IPS-18c (cell line): ENCODE measurements around the gene NLRC3.

ENCODE experiments used
- H3K4me3 ChIP-seq: 2 replicates; pipeline ENCODE4 v1.7.0; 2013; ENCODE audit warnings: low read depth, mild to moderate bottlenecking, low read length, moderate library complexity; ENCODE audit not compliant: insufficient read depth
- H3K9me3 ChIP-seq: one replicate; pipeline ENCODE4 v1.6.1; 2013; ENCODE audit warnings: mild to moderate bottlenecking, low read length, moderate library complexity; ENCODE audit not compliant: control insufficient read depth, insufficient read depth

NLRC3 gene

DNA sequence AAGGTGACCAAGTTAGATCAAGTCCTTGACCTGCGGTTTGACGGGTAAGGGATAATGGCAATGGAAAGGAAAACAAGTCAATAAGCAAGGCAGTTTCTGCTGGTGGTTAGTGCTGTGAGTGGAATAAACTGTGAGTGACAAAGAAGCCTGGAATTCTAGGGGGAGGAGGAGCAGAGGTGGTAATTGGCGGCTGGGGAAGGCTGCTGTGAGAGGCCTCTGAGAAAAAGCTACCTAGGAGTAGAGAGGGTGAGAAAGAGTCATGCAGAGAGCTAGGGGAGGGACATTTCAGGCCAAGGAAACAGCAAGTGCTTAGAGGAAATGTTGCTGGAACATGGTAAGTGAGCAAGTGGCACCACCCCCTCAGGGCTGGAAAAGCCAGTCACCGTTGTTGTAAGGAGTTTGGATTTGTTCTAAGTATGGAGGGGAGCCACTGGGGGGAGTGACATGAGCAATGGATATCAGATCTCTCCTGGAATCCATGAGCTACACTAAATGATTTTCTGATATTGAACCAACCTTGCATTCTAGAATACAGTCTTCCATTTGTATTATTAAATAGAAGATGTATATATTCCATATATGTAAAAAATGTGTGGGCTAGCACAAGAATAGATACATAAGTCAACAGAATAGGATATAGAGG is 6.7 kb downstream of the NLRC3 start:
- Histone ChIP-seq H3K9me3 (no peaks in the 10 kb centered on the region), H3K4me3 (no peak overlapping the region)

DNA sequence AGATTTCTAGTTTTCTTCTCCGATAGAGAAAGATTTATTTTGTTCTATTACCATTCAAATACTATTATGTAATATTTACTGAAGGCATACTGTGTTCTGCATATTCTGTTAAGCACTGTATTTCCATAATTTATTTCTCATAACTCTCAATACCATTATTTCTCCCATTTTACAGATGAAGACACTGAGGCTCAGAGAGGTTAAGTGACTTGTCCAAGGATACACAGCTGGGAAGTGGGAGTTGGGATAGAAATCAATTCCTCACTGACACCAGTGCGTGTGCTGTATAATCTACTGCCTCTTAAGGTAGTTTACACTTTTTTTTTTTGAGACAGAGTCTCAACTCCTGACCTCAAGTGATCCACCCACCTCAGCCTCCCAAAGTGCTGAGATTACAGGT is 7.4 kb downstream of the NLRC3 start:
- Histone ChIP-seq H3K9me3 (no peaks in the 10 kb centered on the region), H3K4me3 (no peak overlapping the region)

DNA sequence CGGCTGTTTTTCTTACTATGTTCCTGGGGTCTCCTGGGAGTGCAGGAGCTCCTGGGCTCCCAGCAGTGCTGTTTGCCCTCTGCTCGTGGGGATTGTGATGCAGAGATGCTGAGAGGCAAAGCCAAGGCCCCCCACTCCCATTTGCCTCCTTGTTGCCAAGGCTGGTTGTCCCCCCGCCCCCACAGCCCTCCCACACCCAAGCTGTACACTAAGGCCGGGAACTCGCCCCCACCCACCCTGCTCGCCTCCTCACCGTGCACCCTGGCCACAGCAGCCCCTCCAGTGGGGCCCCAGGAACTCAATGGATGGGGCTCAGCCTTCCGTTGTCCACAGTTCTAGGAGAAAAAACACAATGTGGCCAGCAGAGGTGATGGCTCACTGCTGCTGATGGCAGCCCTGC is 10.2 kb downstream of the NLRC3 start:
- no peak overlapping the region for H3K4me3 ChIP-seq
- no peaks in the 10 kb centered on the region for H3K9me3 ChIP-seq

DNA sequence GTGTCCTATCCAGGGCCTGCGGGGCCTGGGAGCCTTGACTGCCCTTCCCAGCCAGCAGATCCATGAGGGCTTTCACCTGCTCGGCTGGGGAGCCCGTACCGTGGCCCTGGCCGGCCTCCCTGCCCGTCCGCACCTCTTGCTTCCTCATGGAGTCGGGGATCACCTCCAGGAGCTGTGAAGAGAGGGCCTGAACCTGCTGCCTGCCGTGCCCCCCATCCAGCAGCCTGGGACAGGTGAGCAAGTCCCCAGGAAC is 12.4 kb downstream of the NLRC3 start:
- Histone ChIP-seq H3K9me3 (no peaks in the 10 kb centered on the region), H3K4me3 (no peak overlapping the region)

DNA sequence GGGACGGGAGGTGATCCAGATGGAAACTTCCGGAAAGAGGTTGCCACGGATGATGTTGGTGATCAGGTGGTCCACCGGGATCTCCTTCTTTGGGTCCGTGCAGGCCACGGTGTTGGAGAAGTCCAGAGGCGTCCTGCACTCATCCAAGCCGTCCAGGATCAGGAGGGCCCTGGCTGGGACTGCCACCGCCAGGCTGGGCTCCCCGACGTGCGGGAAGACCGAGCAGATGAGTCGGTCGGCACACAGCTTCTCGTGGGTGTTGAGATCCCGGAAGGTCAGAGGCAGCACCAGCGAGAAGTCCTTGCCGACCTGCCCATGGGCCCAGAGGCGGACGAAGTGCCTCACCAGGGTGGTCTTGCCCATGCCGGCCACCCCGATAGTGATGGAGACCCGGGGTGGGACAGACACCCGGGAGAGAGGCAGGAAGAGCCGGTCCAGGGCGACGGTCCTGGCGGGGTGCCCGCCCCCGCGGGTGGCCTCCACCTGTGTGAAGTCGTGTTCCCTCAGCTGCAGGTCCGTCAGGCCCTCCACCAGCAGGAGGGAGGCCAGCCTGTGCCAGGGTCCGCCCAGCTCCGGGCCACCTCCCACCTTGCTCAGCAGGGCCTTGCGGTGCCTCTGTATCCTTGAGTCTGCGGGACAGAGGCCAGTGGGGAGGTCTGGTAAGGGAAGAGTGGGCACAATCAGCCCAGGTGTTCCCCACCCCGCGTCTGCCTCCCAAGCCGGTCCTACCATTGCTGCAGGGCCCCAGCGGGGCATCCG is 12.9 kb downstream of the NLRC3 start:
- H3K9me3 ChIP-seq, result no peaks in the 10 kb centered on the region
- no peak overlapping the region for H3K4me3 ChIP-seq

DNA sequence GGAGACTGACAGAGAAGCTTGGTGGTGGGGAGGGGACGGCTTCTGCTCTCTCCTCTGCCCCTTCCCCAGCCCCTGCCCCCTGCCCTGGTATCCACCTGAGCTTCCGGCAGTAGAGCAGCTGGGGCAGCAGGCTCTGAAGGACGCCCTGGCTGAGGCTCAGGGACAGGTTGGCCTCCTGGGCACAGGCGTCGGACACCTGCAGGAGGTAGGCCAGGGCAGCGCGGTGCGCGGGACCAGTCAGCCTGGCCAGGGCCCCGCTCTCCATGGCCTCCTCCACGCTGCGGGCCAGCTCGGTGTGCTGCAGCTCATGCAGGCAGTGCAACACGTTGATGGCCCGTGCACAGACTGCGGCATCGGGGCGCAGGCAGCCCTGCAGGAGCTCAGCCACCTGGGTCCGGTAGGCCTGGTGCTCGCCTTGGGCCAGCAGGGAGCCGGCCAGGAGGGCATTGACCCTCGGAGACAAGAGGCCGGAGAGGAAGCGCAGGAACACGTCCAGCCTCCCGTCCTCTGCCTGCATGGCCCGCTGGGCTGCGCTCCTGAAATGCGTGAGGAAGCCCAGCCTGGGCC is 14.2 kb downstream of the NLRC3 start:
- Histone ChIP-seq H3K9me3 (no peaks in the 10 kb centered on the region), H3K4me3 (no peak overlapping the region)

DNA sequence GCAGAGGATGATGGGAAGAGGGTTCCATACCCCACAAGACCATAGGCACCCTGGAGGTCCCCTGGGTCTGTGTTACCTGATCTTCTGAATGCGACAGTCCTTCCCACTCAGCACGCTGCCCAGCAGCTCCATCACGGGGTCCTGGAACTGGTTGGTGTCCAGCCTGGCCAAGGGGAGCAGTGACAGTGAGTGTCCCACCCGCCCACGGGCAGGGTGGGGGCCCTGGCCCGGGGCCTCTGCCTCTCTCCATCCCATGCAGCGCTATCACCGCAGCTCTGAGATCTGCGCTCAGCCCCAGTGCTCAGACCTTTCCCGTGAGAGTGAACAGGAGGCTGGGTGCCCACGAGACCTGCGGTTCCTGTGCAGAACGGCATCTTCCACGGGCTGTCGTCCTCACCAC is 15.6 kb downstream of the NLRC3 start:
- H3K9me3 ChIP-seq, result no peaks in the 10 kb centered on the region
- H3K4me3 ChIP-seq, result no peak overlapping the region

DNA sequence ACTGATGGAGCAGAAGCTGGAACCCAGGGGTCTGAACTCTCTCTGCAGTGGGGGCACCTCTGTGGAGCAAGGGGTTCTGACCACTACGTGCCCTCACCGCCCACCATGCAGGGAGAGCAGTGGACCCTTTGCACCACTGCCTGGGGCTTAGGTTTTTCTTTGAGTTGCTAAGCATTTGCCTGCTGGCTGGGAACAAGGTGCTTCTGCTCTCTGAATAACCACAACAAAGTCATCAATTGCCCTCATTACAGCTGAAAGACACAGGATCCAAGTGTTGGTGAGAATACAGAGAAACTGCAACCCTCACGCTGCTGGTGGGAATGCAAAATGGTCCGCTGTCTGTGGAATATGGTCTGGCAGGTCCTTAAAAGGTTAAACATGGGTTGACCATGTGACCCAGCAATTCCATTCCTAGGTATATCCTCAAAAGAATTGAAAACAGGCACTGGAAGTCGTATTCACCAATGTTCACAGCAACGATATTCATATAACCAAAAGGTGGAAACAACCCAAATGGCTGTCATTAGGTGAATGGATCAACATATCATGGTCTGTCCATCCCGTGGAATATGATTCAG is 22.8 kb downstream of the NLRC3 start:
- no peak overlapping the region for H3K4me3 ChIP-seq
- no peaks in the 10 kb centered on the region for H3K9me3 ChIP-seq

DNA sequence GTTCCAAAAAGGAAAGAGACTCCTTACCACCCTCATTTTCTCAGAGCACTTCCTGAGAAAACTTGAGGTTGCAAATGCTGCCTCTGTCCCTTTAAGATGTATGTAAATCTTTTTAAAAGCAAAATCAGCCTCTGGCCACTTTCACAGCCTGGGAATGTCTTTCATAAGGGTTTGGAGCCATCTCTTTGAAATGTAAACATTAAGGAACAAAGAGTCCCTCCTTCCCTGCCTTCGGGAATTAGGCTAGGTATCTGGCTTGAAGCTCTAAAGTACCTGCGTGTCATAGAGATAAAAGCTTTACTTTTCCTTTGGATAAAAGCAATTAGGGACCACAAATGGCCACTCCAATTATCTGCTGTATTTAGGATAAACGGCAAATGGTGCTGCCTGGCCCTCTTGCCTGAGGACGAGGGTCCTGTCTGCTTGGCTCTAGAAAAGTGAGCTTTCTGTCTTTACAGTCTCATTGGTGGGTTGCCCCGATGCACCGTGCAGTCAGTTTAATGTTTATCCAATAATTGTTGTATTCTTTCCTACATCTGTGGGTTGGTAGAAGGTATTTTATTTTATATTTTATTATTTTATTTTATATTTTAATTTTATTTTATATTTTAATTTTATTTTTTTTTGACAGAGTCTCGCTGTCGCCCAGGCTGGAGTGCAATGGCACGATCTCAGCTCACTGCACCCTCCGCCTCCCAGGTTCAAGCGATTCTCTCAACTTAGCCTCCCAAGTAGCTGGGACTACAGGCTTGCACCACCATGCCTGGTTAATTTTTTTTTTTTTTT is 23.9 kb downstream of the NLRC3 start:
- Histone ChIP-seq H3K4me3 (no peak overlapping the region), H3K9me3 (no peaks in the 10 kb centered on the region)

DNA sequence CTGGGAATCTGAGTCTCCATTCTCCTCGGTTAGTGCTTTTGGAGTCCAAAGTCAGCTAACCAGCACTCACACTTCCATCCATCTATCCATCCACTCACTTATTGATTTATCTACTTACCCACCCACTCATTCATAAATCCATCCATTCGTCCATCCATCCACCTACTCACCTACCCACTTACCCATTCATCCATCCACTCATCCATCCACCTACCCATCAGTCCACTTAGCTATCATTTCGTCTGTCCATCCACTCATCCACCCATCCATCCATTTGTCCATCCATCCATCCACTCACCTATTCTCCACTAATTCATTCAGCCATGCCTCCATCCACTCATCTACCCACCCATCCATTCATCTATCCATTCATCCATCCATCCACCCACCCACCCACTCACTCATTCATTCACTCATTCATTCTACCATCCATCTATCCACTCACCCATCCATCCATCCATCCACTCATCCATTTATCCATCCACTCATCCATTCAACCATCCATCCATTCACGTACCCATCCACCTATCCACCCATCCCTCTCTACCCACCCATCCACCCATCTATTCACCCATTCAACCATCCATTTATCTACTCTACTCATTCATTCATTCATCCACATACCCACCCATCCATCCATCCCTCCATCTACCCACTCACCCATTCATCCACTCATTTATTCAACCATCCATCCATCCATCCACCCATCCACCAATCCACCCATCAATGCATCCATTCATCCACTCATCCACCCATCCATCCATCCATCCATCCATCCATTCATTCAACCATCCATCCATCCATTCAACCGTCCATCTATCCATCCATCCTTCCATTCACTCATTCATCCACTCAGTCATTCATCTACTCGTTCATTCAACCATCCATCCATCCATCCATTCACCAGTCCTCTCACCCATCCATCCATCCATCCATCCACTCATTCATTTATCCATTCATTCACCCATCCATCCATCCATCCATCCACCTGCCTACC is 26.1 kb downstream of the NLRC3 start:
- no peak overlapping the region for H3K4me3 ChIP-seq
- no peaks in the 10 kb centered on the region for H3K9me3 ChIP-seq

DNA sequence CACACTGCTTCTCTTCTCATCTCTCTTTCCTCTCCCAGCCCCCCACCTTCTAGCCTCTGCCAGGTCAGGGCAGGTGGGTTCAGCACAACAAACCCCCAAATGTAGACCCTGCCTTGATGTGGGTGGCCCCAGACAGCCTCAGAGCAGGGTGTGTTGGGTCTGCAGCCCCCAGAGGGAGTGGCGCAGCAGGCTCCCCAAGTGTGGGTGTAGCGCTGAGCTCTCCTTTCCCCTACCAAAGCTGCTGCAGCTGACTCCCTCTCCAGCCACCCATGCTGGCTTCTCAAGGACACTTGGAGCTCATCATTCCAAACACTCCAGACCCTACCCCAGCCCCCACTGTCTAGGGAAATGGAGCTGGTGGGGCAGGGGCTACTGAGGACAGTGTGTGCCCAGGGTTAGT is 27.3 kb downstream of the NLRC3 start:
- no peak overlapping the region for H3K4me3 ChIP-seq
- no peaks in the 10 kb centered on the region for H3K9me3 ChIP-seq

DNA sequence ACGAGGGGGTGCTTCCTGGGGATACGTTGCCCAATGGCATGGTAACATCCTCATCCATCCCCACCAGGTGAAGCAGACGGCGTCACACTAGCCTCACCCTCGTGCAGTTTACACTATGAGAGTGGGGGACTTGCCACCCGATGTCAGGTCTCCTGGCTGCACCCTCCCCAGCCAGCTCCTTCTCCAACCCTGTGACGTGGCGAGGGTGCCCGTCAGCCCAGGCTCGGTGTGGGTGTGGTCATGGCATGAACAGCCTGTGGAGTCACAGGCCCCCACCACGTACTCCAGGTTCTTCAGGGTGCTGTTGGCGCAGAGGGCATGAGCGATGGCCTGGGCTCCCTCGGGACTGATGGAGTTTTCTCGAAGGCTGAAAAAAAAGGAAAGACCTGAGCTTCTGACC is 28.3 kb downstream of the NLRC3 start:
- no peaks in the 10 kb centered on the region for H3K9me3 ChIP-seq

DNA sequence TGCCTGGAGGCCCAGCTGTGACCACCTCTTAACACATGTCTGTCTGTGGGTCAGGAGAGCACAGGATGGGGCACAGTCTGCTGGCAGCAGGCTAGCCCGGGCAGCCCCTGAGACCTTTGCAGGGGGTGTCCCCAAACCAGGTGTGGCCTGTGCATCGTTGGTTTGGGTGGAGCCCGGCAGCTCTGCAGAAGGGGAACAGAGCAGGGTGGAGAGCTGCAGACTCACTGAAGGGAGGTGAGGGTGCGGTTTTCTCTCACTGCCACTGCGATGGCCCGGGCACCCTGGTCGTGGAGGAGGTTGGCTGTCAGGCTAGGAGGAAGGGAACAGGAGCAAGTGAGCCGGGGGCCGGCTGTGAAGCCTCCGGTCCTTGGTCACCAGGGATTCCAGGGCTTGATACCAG is 28.8 kb downstream of the NLRC3 start:
- no peak overlapping the region for H3K4me3 ChIP-seq

More for the DNA sequence above, 28.3 kb downstream of the NLRC3 start:
- no peak overlapping the region for H3K4me3 ChIP-seq

DNA sequence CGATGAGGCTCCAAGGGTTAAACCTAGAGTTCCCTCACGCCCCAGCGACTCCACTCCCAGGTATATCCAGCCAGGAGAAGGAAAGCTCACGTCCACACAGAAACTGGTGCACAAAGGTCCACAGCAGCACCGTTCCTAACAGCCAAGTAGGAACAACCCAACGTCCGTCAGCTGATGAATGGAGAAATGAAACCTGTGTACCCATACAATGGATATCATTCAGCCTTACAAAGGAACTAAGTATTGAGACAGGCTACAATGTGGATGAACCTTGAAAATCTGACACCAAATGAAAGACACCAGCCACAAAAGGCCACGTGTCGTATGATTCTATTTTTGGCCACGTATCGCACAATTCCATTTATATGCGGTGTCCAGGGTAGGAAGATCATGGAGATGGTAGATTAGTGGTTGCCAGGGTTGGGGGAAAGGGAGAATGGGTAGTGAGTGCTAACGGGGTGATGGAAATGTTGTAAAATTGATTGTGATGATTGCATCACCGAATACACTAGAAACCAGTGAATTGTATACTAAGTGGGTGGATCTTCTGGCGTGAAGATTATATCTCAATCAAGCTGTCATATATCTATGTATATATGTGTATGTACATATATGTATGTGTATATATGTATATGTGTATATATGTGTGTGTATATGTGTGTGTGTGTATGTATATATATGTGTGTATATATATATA is 30.1 kb downstream of the NLRC3 start:
- H3K4me3 ChIP-seq, result no peak overlapping the region
- no peaks in the 10 kb centered on the region for H3K9me3 ChIP-seq

More for the DNA sequence above, 28.8 kb downstream of the NLRC3 start:
- no peaks in the 10 kb centered on the region for H3K9me3 ChIP-seq

DNA sequence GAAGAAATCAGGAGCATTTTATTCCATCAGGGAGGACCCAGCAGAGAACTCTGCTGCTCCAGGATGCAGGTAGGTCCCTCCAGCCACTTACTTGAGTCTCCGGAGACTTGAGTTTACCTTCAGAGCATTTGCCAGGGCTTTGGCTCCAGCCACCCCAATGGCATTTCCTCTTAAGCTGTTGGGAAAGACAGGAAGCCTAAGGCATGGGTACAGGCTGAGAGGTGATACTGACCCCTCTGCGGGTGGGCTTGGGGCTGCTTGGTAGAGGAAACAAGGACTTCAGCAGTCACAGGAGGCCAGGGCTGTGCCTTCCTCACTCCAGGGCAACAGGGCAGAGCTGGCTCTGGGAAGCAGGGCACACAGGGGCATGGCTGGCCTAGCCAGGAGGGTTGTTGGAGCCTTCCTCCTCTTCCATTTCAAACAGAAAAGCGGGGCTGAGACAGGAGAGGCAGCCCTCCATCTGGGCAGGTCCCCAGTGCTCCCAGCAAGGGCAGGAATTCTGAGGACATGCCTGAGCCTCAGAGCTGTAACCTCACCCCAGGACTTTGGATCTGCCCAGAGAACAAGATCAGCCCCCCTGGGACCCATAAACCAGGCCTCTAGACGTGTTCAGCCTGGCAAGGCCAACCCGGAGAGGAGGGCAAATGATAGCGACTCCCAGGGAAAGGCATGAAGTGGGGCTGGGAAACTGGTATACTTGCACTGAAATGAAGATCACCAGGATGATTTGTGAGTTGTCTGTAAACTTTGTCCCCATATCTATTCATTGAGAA is 34.4 kb downstream of the NLRC3 start:
- Histone ChIP-seq H3K4me3 (no peak overlapping the region), H3K9me3 (no peaks in the 10 kb centered on the region)
